ENCODE measurements around the gene NDUFAF8.
A peak's percentile ranks its signal among the peaks of the same experiment; 100 is the strongest.
"Not testable (repeated sequence)": the region's sequence is repeated elsewhere in the genome, so short reads cannot be mapped to it uniquely, and the experiment has no call there.

Gene NDUFAF8

DNA sequence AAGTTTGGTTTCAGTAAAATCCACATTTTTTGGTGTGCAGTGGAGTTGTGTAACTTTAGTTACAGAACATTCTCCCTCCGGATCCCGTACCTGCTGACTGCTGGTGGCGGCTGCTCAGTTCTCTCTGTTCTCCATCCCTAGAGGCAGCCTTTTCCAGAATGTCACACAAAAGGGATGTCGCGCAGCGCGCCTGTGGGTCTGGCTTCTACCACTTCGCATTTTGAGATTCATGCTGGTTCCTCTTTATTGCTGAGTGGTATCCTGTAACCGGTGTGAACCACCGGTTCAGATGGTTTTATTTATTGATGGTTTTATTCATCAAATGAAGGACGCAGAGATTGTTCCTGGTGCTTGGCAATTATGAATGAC lies 15.4 kb upstream of the NDUFAF8 start:
- DNase-seq: no peak

DNA sequence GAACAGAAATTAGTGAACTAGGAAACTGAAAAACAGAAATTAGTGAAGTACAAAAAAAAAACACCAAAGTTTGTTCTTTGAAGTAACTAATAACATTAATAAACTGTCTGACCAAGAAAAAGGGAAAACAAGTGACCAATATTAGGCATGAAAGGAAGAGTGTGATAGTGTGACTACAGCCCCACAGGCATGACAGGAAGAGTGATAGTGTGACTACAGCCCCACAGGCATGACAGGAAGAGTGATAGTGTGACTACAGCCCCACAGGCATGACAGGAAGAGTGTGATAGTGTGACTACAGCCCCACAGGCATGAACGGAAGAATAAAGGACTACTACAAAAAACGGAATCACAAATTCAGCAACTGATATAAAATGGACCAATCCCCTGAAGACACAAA lies 11.5 kb upstream of the NDUFAF8 start:
- DNase-seq: not testable (repeated sequence)

DNA sequence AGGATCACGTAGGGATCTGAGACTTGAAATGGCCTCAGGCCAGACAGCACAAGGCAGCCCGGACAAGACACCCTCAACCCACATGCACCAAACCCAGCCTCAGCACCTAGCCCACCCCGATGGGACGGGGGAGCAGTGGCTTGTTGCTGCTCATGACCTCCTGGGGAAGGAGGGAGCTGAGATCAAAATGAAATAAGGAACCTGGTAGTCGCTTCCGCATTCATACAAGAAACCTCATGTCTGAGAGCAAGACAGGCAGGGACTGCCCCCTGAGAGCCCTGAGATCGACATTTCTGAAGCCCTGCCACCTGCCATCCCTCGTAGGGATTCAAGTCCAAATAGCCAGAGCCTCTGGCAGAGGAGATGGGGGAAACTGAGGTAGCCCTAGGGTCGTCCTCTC lies 10.7 kb upstream of the NDUFAF8 start:
- no peak for DNase-seq

DNA sequence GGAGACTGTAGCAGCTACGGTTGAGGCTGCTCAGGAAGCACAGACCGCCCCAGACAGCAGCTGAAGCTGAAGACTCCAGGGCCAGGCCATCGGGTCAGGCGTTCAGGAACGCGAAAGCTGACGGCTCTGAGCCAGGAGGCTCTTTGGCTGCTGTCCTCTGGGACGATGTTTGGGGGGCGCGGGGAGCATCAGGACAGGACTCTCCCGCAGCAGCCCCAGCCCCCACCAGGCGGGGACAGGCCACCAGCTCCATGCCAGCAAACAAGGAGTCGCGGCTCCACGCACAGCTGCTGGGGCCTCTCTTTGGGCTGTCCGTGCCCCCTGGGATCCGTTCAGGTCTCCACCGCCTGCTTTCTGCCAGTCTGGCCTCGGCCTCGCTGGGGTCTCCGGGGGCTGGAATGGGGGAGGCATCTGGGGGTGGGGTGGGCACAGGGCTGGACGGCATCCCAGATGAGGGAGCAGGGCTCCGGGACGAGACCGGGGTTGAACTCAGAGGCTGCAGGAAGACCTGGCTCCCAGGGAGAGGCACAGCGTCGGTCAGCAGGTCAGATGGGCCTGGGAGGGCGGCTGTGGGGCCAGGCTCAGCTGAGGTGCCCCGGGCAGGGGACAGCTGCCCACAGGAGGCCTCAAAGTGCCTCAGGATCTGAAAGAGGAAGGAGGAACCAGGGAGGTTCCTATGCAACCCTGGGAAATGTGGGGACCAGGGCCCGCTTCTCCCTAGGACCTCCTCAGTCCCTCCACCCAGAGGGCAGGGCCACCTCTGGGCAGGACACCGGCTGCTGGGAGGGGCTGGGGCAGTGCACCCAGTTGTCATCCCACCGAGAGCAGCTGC lies 10.1 kb upstream of the NDUFAF8 start:
- DNase-seq: no peak

DNA sequence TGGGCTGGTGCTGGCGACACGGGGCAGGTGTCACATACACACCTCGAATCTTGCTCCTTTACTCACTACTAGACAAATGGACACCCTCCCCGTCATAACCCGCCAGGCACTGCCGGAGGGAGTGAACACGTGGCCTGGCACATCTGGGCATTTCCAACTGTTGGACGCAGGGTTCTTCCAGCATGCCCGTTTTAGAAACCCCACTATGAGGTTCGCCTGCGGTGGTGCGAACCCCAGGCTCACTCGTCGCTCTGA lies 9.5 kb upstream of the NDUFAF8 start:
- no peak for DNase-seq

DNA sequence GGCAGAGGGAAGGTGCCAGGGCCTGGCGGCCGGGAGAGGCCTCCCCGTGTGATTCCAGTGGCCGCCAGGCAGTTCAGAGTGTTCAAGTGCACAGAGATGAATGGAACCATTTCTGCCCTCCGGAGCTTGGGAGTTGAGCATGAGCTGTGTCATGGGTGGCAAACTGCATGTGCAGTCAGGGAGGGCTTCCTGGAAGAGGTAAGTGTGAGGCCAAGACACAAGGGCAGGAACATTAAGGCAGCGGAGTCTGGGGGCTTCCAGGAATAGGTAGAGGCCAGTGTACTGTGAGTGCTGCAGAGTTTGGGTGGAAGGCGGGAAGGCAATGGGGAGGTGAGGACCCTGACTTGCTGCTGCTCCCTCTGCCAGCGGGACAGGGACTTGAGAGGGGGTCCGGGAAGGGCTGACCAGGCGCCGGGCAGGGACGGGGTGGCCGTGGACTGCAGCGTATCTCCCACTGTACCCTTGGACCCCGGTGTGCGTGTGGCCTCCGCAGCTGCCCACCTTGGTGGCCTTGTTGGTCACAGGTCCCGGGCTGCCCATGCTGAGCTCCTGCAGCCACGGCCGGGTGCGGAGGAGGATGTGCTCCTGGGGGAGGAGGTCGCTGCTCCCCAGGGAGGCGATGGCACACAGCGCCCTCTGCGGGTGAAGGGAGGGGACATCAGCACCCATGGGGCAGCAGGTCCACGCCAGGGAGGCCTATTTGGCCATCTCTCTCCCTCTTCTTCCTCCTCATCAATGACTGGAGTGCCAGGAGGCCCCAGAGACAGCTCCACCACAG lies 8.9 kb upstream of the NDUFAF8 start:
- no peak for DNase-seq

DNA sequence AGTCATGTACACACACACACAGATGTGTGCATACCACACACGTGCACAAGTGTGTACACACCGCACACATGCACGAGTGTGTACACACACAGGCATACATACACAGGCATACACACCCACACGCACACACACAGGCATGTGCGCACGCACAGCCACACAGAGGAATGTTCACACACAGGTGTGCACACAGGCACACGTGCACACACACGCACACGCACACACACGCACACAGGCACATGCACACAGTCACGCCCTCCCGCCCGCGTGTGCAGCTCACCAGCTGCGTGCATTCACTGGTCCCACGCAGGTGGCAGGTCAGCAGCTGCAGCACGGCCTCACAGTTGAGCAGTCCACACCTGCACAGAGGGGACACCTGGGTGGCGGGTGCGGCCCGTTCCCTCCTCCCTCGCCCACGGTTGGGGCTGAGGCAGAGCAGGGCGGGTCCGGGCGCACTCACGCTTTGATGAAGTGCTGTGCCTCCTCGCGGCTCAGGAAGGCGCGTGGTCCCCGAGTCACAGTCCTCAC lies 7.9 kb upstream of the NDUFAF8 start:
- no peak for DNase-seq

DNA sequence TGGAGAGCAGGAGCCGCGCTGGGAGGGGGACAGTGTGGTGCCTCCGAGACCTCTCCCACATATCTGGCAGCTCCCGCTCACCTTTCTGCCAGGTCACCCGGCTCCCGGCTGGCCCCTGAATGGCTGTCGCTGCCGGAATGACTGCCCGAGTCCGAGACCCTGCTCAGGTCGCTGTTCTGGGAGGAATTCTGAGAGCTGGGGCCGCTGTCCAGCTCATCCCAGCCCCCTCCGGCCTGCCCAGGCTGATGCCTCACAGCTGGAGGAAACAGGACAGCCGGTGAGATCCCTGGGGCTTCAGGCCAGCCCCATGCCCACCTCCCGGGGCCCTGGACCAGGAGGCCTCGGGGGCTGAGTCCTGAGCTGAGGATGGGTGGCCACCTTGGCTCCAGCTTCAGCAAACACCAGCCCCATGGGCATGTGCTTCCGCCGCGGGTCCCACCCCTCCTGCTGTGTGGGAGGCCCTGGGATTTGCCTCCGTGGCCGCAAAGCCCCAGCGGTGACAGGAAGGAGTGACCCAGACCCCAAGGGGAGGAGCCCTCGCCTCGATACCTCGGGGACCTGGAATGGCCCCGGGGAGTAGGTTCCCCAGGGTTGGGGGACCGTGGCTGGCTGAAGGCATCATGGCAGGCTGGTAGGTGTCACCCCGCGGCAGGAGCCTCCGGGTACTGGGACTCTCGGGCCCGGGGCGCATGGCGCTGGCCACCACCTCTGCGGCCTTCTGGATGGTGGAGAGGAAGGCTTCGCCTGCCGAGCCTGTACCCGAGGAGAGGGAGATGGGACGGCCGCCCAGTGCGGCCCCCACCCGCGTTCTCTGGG lies 7.1 kb upstream of the NDUFAF8 start:
- DNase-seq: no peak

DNA sequence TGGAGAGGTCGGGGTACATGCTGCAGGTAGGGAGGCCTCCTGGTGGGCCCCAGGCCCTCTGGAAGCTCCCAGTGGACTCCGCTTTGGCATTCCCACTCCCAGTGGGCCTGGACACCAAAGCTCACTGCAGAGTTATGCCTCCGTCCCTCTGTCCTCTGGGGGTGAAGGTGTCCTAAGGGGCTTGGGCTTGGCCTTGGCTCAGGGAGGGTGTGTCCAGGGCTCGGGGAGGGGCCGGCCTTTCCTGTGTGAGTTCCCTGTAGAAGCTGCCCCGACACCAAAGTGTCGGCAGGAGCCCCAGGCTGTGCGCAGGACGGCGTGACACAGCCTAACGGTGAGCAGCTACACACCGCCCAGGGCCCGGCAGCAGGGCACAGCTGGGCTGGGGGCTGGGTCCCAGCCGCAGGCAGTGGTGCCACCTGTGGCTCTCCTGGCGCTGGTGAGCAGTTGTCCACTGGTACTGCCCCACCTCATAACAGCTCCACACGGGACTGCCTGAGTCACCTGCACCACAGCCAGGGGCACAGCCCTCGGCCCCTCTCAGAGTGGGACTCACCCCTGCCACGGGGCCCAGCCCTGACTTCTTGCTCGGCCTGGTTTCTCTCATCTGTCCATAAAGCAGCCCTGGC lies 6.4 kb upstream of the NDUFAF8 start:
- no peak for DNase-seq

DNA sequence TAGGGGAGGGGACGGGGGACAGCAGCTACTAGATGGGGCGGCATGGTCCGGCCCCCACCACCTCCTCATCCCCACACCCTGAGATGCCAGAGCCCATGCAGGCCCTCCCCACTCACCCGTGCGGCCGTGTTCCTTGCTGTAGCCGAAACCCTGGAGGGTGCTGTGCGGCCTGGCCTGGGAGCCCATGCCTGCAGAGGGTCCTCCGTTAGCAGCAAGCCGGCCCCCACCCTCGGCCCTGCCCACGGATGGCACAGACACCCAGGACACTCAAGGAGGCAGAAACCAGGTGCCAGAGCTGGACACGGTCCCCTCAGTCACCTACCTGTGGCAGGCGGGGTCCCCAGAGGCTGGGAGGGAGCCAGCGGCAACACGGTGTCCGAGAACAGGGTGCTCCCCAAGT lies 5.8 kb upstream of the NDUFAF8 start:
- DNase-seq: no peak

DNA sequence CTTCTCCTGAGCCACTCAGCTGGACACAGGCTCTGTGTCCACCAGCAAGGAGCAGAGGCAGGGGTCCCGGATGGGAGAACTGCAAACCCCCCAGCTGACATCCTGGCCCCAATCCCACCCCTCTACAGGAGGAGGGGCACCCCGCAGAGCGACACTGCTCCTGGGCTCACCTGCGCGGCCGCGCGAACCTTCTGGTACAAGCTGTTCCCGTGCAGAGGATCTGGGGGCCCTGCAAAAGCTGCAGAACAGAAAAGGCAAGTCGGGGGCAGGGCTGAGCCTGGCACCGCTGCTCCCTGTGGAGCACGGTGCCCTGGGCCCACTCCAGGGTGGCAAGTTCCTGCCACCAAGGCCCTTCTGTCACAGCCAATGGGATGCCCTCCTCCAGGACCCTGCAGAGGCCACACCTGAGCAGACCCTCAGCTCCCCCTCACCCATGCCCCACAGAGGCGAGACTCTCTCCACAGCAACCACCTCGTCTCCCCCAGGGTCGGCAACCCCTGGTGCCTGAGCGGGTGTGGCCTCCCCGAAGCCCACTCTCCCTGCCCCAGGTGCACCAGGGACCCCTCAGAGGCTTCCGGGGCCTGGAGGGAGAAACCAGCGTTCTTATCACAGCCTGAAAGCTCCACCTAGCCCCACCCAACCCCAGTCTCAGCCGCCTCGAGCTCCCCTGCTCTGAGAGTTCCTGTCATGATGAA lies 5.2 kb upstream of the NDUFAF8 start:
- no peak for DNase-seq

DNA sequence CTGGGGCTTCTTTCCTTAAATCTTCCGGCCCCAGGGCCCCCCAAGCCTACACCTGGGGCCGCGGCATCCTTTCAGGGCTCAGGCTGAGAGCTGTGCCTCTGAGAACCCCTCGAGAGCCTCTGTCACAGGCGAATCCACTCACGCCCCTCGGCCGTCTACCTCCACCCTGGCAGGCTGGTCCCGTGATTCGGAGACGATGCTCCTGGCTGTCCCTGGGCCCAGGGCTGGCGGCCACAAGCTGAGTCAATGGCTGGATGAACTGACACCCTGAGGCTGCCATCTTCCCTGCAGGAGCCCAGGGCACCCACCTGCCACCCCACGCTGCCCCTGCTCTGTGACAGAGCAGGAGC lies 4.6 kb upstream of the NDUFAF8 start:
- no peak for DNase-seq

DNA sequence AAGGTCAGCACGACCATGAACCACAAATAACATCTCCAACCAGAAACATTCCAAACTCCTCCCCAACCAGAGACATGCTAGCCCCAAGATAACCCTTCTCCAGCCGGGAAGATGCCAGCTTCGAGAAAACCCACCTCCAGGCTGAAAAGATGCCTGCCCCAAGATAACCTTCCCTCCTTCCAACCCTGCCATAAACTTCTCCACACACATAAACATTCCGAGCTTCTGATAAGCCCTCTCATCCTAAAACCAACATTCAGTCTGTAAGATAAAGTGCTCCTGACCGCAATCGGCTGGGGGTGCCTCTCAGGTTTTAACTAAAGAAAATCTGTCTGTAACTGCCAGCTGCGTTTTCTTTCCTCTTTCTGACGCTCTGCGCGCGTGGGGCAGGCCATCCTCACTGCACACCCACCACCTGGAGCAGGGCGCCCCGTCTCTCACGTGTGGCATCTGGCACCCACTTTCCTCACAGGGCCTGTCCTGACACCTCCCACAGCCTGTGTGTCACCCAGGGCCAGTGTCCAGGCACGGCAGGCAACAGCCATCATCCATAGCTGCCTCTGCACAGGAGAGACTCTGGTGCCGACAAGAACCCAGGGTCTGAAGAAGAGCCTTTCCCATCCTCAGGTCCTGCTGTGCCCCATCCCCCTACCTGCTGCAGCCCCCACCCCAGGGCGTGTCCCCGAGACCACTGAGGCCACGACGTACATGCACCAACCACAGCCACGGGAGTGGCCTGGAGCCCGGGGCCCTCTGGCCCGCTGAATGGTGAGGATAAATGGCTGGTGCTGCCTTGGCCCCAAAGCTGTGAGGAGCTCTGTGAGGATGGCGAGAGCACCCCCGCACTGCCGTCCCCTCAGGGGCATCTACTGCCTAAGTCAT lies 3.9 kb upstream of the NDUFAF8 start:
- no peak for DNase-seq

DNA sequence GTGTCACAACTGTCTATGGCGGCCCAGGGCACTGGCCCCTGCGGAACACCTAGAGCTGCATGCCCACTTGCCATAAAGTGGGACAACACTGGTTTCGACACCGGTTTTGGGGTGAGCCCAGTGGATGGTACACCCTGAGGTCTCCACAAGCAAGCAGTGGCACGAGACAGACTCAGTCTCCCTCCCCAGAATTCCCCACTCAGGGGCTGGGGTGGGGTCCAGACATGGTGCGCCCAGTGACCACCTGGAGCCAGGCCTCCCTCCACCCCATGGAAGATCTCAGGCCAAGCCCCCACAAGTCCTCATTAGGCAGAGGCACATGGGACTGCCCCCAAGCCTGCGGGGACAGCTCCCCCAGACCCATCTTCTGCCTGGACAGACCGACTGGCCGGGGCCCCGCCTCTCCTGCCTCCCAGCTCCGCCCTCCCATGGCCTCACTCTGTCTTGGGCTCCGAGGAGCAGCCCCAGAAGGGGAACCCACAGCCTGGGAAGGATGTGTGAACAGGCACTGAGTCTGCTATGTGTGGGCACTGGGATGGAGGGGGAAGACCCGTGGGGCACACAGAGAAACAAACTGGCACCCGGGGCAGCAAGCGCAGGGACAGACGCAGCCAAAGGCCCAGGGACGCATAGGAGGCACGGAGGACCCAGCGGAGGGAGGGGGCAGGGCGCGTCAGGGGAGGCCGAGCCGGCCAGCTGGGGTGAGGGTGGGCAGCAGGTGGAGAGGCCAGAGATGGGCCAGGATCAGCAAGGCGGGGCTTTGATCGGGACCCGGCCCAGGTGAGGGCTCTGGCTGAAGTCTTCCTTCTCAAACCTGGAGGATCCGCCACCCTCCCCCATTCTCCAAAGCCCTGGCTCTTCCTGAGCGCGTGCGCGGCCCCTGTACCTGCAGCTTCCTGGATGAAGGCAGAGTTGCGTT lies 3.0 kb upstream of the NDUFAF8 start:
- no peak for DNase-seq

DNA sequence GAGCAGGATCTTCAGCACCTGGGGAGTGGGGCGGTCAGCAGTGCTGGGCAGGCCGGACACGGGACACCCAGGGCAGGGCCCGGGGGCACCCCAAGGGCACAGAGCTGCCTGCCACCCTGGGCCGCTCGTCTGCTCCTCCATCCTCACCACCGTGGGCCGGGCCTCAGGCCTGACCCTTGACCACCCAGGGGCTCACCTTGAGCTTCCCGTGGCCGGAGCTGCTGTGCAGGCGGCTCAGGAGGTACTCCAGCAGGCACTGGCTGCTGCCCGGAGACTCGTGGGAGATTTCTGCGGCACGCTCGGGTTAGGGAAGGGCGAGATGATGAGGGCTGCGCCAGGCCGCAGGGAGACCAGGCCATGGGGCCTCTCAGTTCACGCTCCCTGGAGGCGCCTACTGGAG lies 2.3 kb upstream of the NDUFAF8 start:
- DNase-seq: no peak

DNA sequence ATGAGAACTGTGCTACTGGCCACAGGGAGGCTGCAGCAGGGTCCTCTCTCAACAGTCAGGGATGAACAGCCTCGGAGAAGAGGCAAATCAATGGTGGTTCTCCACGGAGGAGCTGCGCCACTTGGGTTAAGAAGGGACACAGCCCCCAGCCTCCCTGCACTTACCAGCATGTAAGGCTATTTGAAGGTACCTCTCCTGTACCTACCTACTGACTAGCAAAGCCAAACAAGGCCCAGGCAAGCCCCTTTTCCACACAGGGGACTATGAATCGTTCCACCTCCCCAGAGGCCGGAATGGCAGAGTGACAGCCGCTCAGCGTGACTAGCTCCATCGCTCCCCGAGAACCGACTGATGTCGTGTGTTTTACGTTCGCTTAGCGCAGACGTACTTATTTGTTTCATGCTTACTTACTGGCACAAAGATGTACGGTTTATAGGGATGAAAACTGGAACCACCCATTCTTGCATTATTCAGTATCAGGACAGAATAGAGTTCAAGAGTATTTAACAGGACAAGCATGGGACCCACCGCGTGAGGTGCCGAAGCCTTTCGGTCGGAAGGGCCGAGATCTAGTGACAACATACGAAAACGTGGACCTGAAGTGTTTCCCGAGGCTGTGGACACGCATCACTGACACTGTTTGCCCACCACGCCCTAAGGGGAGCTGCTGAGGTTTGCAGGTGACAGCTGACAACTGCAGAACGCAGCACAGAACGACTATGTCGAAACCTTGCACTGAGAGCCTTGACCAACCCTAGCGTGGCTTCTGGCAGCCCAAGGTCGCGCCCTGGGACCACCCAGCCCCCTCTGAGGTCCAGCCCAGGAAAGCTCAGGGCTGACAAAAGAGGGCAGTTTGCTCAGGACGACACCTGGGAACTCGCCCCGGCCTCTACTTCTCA lies 1.3 kb upstream of the NDUFAF8 start:
- peak; percentile 4 for DNase-seq

DNA sequence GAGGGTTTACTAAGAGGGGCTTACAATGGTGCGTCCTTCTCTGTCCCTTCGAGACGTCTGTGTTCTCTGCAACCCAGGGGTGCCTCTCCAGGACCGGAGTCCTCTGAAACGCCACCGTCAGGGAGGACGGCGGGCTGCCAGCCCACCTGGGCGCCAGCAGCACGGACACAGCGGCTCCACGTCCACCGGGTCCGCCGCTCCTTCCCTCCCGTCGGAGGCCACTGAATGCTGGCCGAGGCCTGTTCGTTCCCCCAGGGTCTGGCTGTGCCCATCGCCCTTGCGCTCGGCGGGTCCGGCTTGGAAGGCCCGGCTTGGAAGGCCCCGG lies 666 bp upstream of the NDUFAF8 start:
- no peak for DNase-seq

DNA sequence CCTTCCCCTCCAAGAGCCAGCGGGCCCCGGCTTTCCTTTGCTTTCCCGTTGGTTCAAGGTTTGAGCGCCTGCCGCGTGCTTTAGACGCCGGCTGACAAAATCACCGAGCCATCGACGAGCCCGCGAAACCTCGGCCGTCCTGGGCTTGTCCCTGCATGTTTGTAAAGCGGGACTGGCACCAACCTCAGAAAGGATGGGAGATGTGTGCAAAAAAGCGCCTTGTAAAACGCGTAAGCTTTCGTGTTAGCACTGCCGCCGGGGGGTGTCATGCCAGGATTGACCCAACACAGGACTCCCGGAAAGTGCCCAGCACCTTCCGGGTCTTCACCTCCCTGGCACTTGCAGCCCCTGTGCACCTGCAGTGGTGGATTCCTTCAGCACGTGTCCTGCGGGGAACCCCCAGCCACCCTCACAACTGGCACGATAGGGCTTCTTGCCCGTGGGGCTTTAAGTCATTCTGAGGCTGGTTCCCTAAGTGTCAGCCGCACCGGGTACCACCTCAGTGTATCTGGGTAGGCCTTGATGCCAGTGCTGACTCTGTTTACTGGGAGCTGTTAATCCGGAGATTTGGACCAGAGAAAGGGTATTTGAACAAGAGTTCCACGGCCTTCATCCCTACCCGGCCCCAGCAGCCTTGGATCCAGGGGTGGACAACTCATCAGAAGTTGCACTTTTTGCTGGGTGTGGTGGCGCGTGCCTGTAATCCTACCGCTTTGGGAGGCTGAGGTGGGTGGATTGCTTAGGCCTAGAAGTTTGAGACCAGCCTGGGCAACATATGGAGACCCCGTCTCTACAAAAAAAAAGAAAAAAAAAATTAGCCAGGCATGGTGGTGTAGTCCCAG lies 817 bp downstream of the NDUFAF8 start:
- DNase-seq: peak; percentile 10

DNA sequence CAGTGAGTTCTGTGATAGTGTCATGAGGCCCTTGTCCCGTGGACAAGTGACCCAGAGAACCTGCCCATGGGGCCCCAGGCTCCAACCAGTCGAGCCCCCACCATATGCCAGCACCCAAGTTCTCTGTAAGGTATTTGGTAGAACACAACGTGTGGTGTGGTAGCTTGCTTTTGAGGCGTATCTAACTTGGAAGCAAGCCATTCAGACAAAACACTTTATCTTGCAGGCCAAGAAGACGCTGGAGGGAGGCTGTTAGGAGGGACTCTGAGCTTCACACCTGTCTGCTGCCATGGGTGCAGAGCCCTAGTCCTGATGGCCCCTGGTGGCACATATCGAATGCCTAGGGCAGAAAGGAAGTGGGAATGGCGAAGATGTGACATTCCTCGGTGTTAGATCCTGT lies 1.6 kb downstream of the NDUFAF8 start:
- DNase-seq: no peak

Data from NCI-H1105 treated with DMSO at 0.1 percent for 48 hours (cell line).